H1 (cell line): Measurements from ENCODE around the gene ALPP. TPM values are rescaled to one million over a fixed set of nuclear protein-coding genes. Genes with fewer than 3 reads are reported as not detected.

ENCODE experiments used
- CBX5 ChIP-seq: fragments of 300-800, 300-1000 bp; sonication (generic); IDR thresholded peaks from 2 replicates; pipeline ENCODE4 v1.7.1; 2016; ENCODE audit warnings: antibody characterized with exemption, low read length, low read depth
- MAFK ChIP-seq: IDR thresholded peaks from 2 replicates; pipeline ENCODE4 v1.6.1; 2012; ENCODE audit warnings: low read depth, mild to moderate bottlenecking, improper control_type of control experiment, low read length
- POLR2A ChIP-seq, 2 experiments: IDR thresholded peaks; 1 replicate in 1 of 2; 2 replicates in 1 of 2; pipeline ENCODE4 v1.6.1; 2011; ENCODE audit warnings: low read depth in 2 of 2, low read length in 2 of 2, mild to moderate bottlenecking in 2 of 2; ENCODE audit errors: control extremely low read depth in 1 of 2
- POLR2AphosphoS5 ChIP-seq: IDR thresholded peaks from 2 replicates; pipeline ENCODE4 v1.6.1; 2011; ENCODE audit warnings: low read depth, low read length
- RXRA ChIP-seq: IDR thresholded peaks from 2 replicates; pipeline ENCODE4 v1.6.1; 2011; ENCODE audit warnings: low read depth, mild to moderate bottlenecking, low read length, moderate library complexity; ENCODE audit not compliant: insufficient read depth
- polyA plus RNA-seq, 7 experiments: library from polyadenylated mRNA; depleted of rRNA in 3 of 7; stranded (reverse) in 5 of 7; unstranded in 2 of 7; fragments of >200 nt in 5 of 7; fragments of 200-250 nt in 2 of 7; gene quantifications; 1 replicate in 5 of 7; 2 replicates in 1 of 7; 4 replicates in 1 of 7; pipeline versions ENCODE4 v1.2.1 to v1.2.3, GENCODE V29; 2011 to 2013; ENCODE audit warnings: missing spikeins in 2 of 7, mixed read lengths in 2 of 7
- total RNA-seq: library from RNA; stranded (reverse); fragmentation: NEBNext Ultra II Directional; extraction: Animal tissue kit (Norgen Biotek cat#: 25700); gene quantifications from 2 replicates; pipeline ENCODE4 v1.2.1, GENCODE V29; 2021

Gene ALPP
- total and polyA plus RNA-seq, 2 of the 8 experiments (the other 6 are each of a cell fraction or from before 2014, with no cell fraction given), result 0.15 TPM

- TF ChIP-seq CBX5, result no peak
- no peak for TF ChIP-seq RXRA
- no peak for TF ChIP-seq MAFK
- no peak for TF ChIP-seq POLR2A (IDR thresholded peaks at IDR 0.05; ENCODE audit: control extremely low read depth in 1 of 2, low read depth in 2 of 2, low read length in 2 of 2)
- TF ChIP-seq POLR2AphosphoS5, result no peak
Observed at GRCh38 chr2:232377319-232377718, 1.2 kb upstream of the ALPP start (continued).
